ENCODE results near the gene SIRT6.
"Not testable (repeated sequence)": the region's sequence is repeated elsewhere in the genome, so short reads cannot be mapped to it uniquely, and the experiment has no call there.

The SIRT6 gene

DNA sequence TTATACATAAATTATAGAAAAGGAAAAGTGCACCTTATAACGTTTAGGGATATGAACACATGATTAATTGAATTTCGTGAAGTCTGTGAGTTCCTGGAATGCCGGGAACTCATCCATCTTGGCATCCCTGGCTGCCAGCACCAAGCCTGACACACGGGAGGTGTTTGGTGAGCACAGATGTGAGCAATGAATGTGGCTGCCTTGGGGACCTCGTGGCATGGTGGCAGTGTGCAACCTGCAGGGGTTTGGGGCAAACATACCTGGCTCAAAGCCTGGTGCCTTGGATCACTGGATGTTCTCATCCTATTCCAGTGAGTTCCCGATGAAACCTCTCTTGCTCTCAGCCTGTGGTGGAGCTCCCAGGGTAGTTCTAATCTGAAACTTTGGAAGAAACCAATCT lies 48.0 kb downstream of the SIRT6 start:
- no peak for DNase-seq (ENCODE audit: low read depth)

DNA sequence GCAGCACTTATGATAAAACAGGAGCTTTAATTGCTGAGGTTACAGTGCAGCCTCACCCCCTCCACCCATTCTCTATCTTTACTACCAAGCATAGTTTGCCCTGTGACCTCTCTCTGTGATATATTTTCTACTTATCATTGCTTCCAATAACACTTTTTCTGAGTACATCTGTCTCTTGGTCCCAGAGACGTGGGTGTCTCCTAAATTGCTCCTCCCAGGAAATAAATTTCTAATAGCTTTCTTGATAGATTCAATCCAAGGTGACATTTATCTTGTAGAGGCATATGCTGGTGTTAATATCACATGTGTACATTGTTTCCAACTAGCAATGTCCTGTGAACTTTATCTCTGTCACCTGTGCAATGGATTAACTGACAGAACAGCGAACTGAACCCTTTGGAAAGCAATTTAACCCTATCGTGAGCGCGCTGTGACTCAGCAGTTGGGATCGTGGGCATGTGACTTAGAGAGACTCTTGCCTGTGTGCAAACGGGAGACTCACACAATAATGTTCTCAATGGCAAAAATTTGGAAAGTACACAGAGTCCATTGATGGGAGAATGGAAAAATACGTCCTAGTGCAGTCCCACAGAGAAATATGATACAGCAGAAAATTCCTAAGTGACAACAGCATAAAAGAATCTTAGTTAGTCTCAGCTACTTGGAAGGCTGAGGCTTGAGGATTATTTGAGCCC lies 51.5 kb downstream of the SIRT6 start:
- DNase-seq (ENCODE audit: low read depth), result no peak

- not testable (repeated sequence) for DNase-seq (ENCODE audit: low read depth)
Observed at GRCh38 chr19:4129050-4129449, 53.3 kb downstream of the SIRT6 start.

DNA sequence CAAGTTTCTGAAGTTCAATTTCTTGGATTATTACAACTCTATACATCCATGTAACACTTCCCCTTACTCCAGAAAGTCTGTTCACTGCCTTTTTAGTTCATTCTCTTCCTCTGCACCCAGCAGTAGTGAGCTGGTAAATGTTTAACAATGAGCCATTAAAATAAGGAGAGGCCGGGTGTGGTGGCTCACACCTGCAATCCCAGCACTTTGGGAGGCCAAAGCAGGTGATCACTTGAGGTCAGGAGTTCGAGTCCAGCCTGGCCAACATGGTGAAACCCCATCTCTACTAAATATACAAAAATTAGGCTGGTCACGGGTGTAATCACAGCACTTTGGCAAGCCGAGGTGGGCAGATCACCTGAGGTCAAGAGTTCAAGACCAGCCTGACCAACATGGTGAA lies 55.0 kb downstream of the SIRT6 start:
- DNase-seq (ENCODE audit: low read depth), result not testable (repeated sequence)

GRCh38 chr19:4124638-4125037 lies 57.7 kb downstream of the SIRT6 start:
- no peak for DNase-seq (ENCODE audit: low read depth)
